Smooth muscle cell of bladder (primary cell): ENCODE measurements around the gene MT1A. TPM values are rescaled to one million over a fixed set of nuclear protein-coding genes. Genes with fewer than 3 reads are reported as not detected.

ENCODE experiments used
- total RNA-seq: library from RNA; depleted of rRNA; stranded (reverse); fragments of >200 nt; gene quantifications from 2 replicates; pipeline ENCODE4 v1.2.3, GENCODE V29; 2014

Gene MT1A
- 0.28 TPM in 1 of 2 replicates, not detected in the other for total RNA-seq

GRCh38 chr16:56637814-56638750, at the start of gene MT1A:
Gene MT1A (plus strand): TSS chr16:56638666. CDS start chr16:56638739, 73 bp downstream.

GRCh38 chr16:56589141-56590039, 49.1 kb upstream of the MT1A start, which contains the start of gene MT3:
Gene MT3 (plus strand): TSS chr16:56589528. CDS start chr16:56589591, 63 bp downstream.

GRCh38 chr16:56608043-56608875, 30.2 kb upstream of the MT1A start, which contains the start of gene MT2A:
Gene MT2A (plus strand): TSS chr16:56608584. CDS start chr16:56608656, 72 bp downstream.

GRCh38 chr16:56625140-56625942, 13.1 kb upstream of the MT1A start, which contains the start of gene MT1E:
Gene MT1E (plus strand): TSS chr16:56625781. CDS start chr16:56625852, 71 bp downstream.

GRCh38 chr16:56632156-56632847, 6.2 kb upstream of the MT1A start, which contains the start of gene MT1M:
Gene MT1M (plus strand): TSS chr16:56632659. CDS start chr16:56632732, 73 bp downstream.

GRCh38 chr16:56651586-56651985, 13.1 kb downstream of the MT1A start, which contains the start of gene MT1B:
Gene MT1B (plus strand): TSS chr16:56651886. CDS start chr16:56651954, 68 bp downstream.

GRCh38 chr16:56657555-56658326, 19.3 kb downstream of the MT1A start, which contains the start of gene MT1F:
Gene MT1F (plus strand): TSS chr16:56657959. CDS start chr16:56658059, 100 bp downstream.

GRCh38 chr16:56667581-56668571, 29.4 kb downstream of the MT1A start, which contains the start of gene MT1G:
Gene MT1G (minus strand): TSS chr16:56668065. CDS start chr16:56667993, 72 bp downstream.

GRCh38 chr16:56669005-56669839, 30.8 kb downstream of the MT1A start, which contains the start of gene MT1H:
Gene MT1H (plus strand): TSS chr16:56669814. CDS start chr16:56669885, 71 bp downstream.

GRCh38 chr16:56681939-56682702, 43.7 kb downstream of the MT1A start, which contains the start of gene MT1X:
Gene MT1X (plus strand): TSS chr16:56682470. CDS start chr16:56682541, 71 bp downstream.

Other genes with a start within 250 kb of the MT1A start
- gene AMFR, start 213.1 kb upstream of the MT1A start, total RNA-seq, result 317 and 407 TPM in 2 replicates
- 53.0 TPM in 2 replicates for gene NUDT21, start 187.3 kb upstream of the MT1A start, total RNA-seq
- gene OGFOD1, start 187.1 kb upstream of the MT1A start, total RNA-seq, result 68.1 and 80.2 TPM in 2 replicates
- 45.5 and 56.9 TPM in 2 replicates for gene BBS2, start 118.6 kb upstream of the MT1A start, total RNA-seq
- gene MT4, start 73.6 kb upstream of the MT1A start, total RNA-seq, result not detected in 2 replicates
- gene MT3, start 49.1 kb upstream of the MT1A start, total RNA-seq, result 0.37 TPM in 1 of 2 replicates, not detected in the other
- 53.3 and 72.0 TPM in 2 replicates for gene MT2A, start 30.1 kb upstream of the MT1A start, total RNA-seq
- 91.7 and 248 TPM in 2 replicates for gene MT1E, start 12.9 kb upstream of the MT1A start, total RNA-seq
- gene MT1M, start 6.0 kb upstream of the MT1A start, total RNA-seq, result 0.74 and 2.1 TPM in 2 replicates
- gene MT1B, start 13.2 kb downstream of the MT1A start, total RNA-seq, result not detected in 2 replicates
- 0.09 and 1.8 TPM in 2 replicates for gene MT1F, start 19.3 kb downstream of the MT1A start, total RNA-seq
- gene MT1G, start 29.4 kb downstream of the MT1A start, total RNA-seq, result 0.71 TPM in 1 of 2 replicates, not detected in the other
- not detected in 2 replicates for gene MT1H, start 31.1 kb downstream of the MT1A start, total RNA-seq
- 14.1 and 38.0 TPM in 2 replicates for gene MT1X, start 43.8 kb downstream of the MT1A start, total RNA-seq
- gene NUP93, start 91.5 kb downstream of the MT1A start, total RNA-seq, result 42.2 and 42.5 TPM in 2 replicates
- under 0.01 TPM in 1 of 2 replicates, not detected in the other for gene SLC12A3, start 226.5 kb downstream of the MT1A start, total RNA-seq